IMR-90 (cell line): ENCODE data around the gene CDH12. TPM values are rescaled to one million over a fixed set of nuclear protein-coding genes. Genes with fewer than 3 reads are reported as not detected.

Experiments
- ATAC-seq: fragments of 200-7000 bp; cut with Tn5 transposase; 2 replicates; pipeline ENCODE4 v1.9.1; 2020; ENCODE audit warnings: low read depth, mild to moderate bottlenecking, moderate library complexity
- BruUV-seq: library from RNA; stranded (reverse); fragments of 400-500 nt; replicated peaks from 2 replicates; lab custom pipeline; 2021; lab: Mats Ljungman, UMichigan
- CTCF ChIA-PET: fragments of 300-600 bp; formaldehyde crosslinking; extraction: SDS; loops from one replicate; lab custom pipeline; 2021; ENCODE audit warnings: antibody characterized with exemption; lab: Yijun Ruan, JAX
- POLR2A ChIA-PET: fragments of 300-600 bp; sonication (Branson Sonifier 250); formaldehyde crosslinking; loops from one replicate; lab custom pipeline; 2022; ENCODE audit warnings: antibody characterized with exemption; ENCODE audit not compliant: unreplicated experiment; lab: Charles Lee
- DNase-seq: peaks from one replicate; pipeline ENCODE4 v3.0.0; 2013
- H2AFZ ChIP-seq: replicated peaks from 2 replicates; pipeline ENCODE3; 2013; ENCODE audit warnings: low read length, mild to moderate bottlenecking; ENCODE audit not compliant: poor library complexity
- H2AK5ac ChIP-seq: 2 replicates; pipeline ENCODE4 v1.6.1; 2013; ENCODE audit warnings: low read depth, low read length, inconsistent platforms
- H2AK9ac ChIP-seq: replicated peaks from 2 replicates; pipeline ENCODE3; 2013; ENCODE audit warnings: mild to moderate bottlenecking, low read depth, low read length, moderate library complexity; ENCODE audit not compliant: poor library complexity
- H2BK120ac ChIP-seq: 2 replicates; pipeline ENCODE4 v1.6.1; 2013; ENCODE audit warnings: low read depth, low read length, inconsistent platforms
- H2BK15ac ChIP-seq: 3 replicates; pipeline ENCODE4 v1.6.1; 2013; ENCODE audit warnings: low read depth, low read length, inconsistent platforms
- H2BK20ac ChIP-seq: 2 replicates; pipeline ENCODE4 v1.6.1; 2013; ENCODE audit warnings: low read depth, mild to moderate bottlenecking, inconsistent platforms, low read length, moderate library complexity
- H2BK5ac ChIP-seq: 2 replicates; pipeline ENCODE4 v1.6.1; 2013; ENCODE audit warnings: mild to moderate bottlenecking, low read depth, low read length, inconsistent platforms; ENCODE audit not compliant: poor library complexity, severe bottlenecking
- H3K14ac ChIP-seq: replicated peaks from 2 replicates; pipeline ENCODE4 v1.6.1; 2013; ENCODE audit warnings: low read depth, low read length, inconsistent platforms
- H3K18ac ChIP-seq: 2 replicates; pipeline ENCODE4 v1.6.1; 2013; ENCODE audit warnings: low read depth, low read length, control low read depth
- H3K23ac ChIP-seq: 2 replicates; pipeline ENCODE4 v1.6.1; 2013; ENCODE audit warnings: low read depth, low read length, inconsistent platforms
- H3K27ac ChIP-seq: 2 replicates; pipeline ENCODE4 v1.5.1; 2013; ENCODE audit warnings: mild to moderate bottlenecking, control low read depth, low read length; ENCODE audit not compliant: insufficient read depth
- H3K27me3 ChIP-seq: 2 replicates; pipeline ENCODE4 v1.6.1; 2013; ENCODE audit warnings: low read length; ENCODE audit not compliant: control insufficient read depth, insufficient read depth
- H3K36me3 ChIP-seq: 2 replicates; pipeline ENCODE4 v1.6.1; 2013; ENCODE audit warnings: low read length, mixed read lengths; ENCODE audit not compliant: control insufficient read depth, insufficient read depth
- H3K4ac ChIP-seq: 2 replicates; pipeline ENCODE4 v1.6.1; 2013; ENCODE audit warnings: low read depth, low read length, inconsistent platforms
- H3K4me1 ChIP-seq: 2 replicates; pipeline ENCODE4 v1.6.1; 2013; ENCODE audit warnings: low read length, mixed read lengths; ENCODE audit not compliant: control insufficient read depth, insufficient read depth
- H3K4me2 ChIP-seq: 2 replicates; pipeline ENCODE4 v1.6.1; 2013; ENCODE audit warnings: low read depth, mild to moderate bottlenecking, control low read depth, low read length, moderate library complexity
- H3K4me3 ChIP-seq: 2 replicates; pipeline ENCODE4 v1.5.1; 2013; ENCODE audit warnings: low read depth, mild to moderate bottlenecking, control low read depth, low read length, moderate library complexity; ENCODE audit not compliant: insufficient read depth
- H3K56ac ChIP-seq: 2 replicates; pipeline ENCODE4 v1.6.1; 2013; ENCODE audit warnings: low read length, inconsistent platforms; ENCODE audit not compliant: insufficient read depth; ENCODE audit errors: extremely low read depth
- H3K79me1 ChIP-seq, 2 experiments: 2 replicates each; pipeline ENCODE4 v1.6.1; 2013; ENCODE audit warnings: low read length in 2 of 2, inconsistent platforms in 1 of 2, low read depth in 1 of 2
- H3K9ac ChIP-seq: 2 replicates; pipeline ENCODE4 v1.6.1; 2013; ENCODE audit warnings: low read depth, low read length, control low read depth
- H3K9me1 ChIP-seq: 2 replicates; pipeline ENCODE4 v1.6.1; 2013; ENCODE audit warnings: low read length, inconsistent platforms; ENCODE audit not compliant: insufficient read depth
- H3K9me3 ChIP-seq: 2 replicates; pipeline ENCODE4 v1.6.1; 2013; ENCODE audit warnings: low read length; ENCODE audit not compliant: control insufficient read depth, insufficient read depth
- H4K20me1 ChIP-seq: 2 replicates; pipeline ENCODE4 v1.6.1; 2013; ENCODE audit warnings: low read length, inconsistent platforms; ENCODE audit not compliant: insufficient read depth
- H4K5ac ChIP-seq: 2 replicates; pipeline ENCODE4 v1.6.1; 2013; ENCODE audit warnings: mild to moderate bottlenecking, low read depth, low read length, control low read depth
- H4K8ac ChIP-seq, 2 experiments: 2 replicates each; pipeline ENCODE4 v1.6.1; 2013; ENCODE audit warnings: low read depth in 2 of 2, low read length in 2 of 2, control low read depth in 1 of 2, inconsistent platforms in 1 of 2
- H4K91ac ChIP-seq: 2 replicates; pipeline ENCODE4 v1.6.1; 2013; ENCODE audit warnings: low read depth, low read length, inconsistent platforms; ENCODE audit not compliant: insufficient read depth
- BHLHE40 ChIP-seq: fragments of 150-350 bp; IDR thresholded peaks from 2 replicates; pipeline ENCODE4 v1.6.1; 2016; ENCODE audit warnings: mild to moderate bottlenecking, low read depth, low read length
- CHD1 ChIP-seq: IDR thresholded peaks from 2 replicates; pipeline ENCODE4 v1.6.1; 2012; ENCODE audit warnings: low read depth, low read length, improper control_type of control experiment
- FOS ChIP-seq: fragments of 150-350 bp; IDR thresholded peaks from 2 replicates; pipeline ENCODE4 v1.6.1; 2016; ENCODE audit warnings: low read depth, low read length
- MAFK ChIP-seq: IDR thresholded peaks from 2 replicates; pipeline ENCODE4 v1.6.1; 2012; ENCODE audit warnings: low read depth, low read length, improper control_type of control experiment
- MAZ ChIP-seq: IDR thresholded peaks from 2 replicates; pipeline ENCODE4 v1.6.1; 2012; ENCODE audit warnings: low read depth, mild to moderate bottlenecking, low read length, improper control_type of control experiment, moderate library complexity, borderline replicate concordance
- RAD21 ChIP-seq: IDR thresholded peaks from 2 replicates; pipeline ENCODE4 v1.6.1; 2012; ENCODE audit warnings: low read length, improper control_type of control experiment
- RCOR1 ChIP-seq: IDR thresholded peaks from 2 replicates; pipeline ENCODE4 v1.6.1; 2012; ENCODE audit warnings: mild to moderate bottlenecking, low read length, improper control_type of control experiment; ENCODE audit not compliant: insufficient replicate concordance
- SMC3 ChIP-seq: fragments of 150-350 bp; IDR thresholded peaks from 2 replicates; pipeline ENCODE4 v1.6.1; 2016; ENCODE audit warnings: low read depth, mild to moderate bottlenecking, antibody characterized with exemption, low read length, moderate library complexity
- WGBS, 2 experiments: methylation state at CpG; one replicate each; pipeline versions ENCODE4 v1.1.5 to v1.1.7; 2013; ENCODE audit warnings: missing lambda C conversion rate in 2 of 2; ENCODE audit not compliant: insufficient read length in 1 of 2; ENCODE audit errors: extremely low coverage in 2 of 2; 5-methylcytosine and 5-hydroxymethylcytosine counted together
- dilution Hi-C: fragments of 300-500 bp; cut with HindIII; formaldehyde crosslinking; loops from one replicate; pipeline ENCODE4 v1.14.3; 2018; ENCODE audit warnings: low sequenced_read_pairs; ENCODE audit not compliant: unreplicated experiment
- in situ Hi-C: fragments of 300-500 bp; cut with MboI; formaldehyde crosslinking; loops from 3 replicates; pipeline ENCODE4 v1.14.3; 2019; ENCODE audit warnings: low sequenced_read_pairs, inconsistent platforms, mixed read lengths
- intact Hi-C: fragments of 100-400 bp; cut with micrococcal nuclease; formaldehyde crosslinking; loops from 2 replicates; pipeline ENCODE4 v1.10.0; 2022
- polyA plus RNA-seq, 3 experiments: library from polyadenylated mRNA; depleted of rRNA; stranded (reverse); fragments of >200 nt; gene quantifications; 2 replicates each; pipeline ENCODE4 v1.2.3, GENCODE V29; 2012; ENCODE audit warnings: low replicate concordance in 1 of 3
- total RNA-seq: library from RNA; depleted of rRNA; stranded (reverse); fragments of >200 nt; gene quantifications from 2 replicates; pipeline ENCODE4 v1.2.3, GENCODE V29; 2012
- TF ChIP-seq, protein P1 (sequence below): fragments of 150-350 bp; IDR thresholded peaks from 2 replicates; pipeline ENCODE4 v1.6.1; 2016; ENCODE audit warnings: low read depth, mild to moderate bottlenecking, low read length, moderate library complexity, borderline replicate concordance
- TF ChIP-seq, protein P2 (sequence below): fragments of 150-350 bp; IDR thresholded peaks from 2 replicates; pipeline ENCODE4 v1.6.1; 2017; ENCODE audit warnings: mild to moderate bottlenecking, antibody characterized with exemption, low read length, low read depth
- TF ChIP-seq, protein P3 (sequence below): conservative IDR thresholded peaks from 2 replicates; pipeline ENCODE4 v1.5.1; 2012; ENCODE audit warnings: mild to moderate bottlenecking, low read depth, low read length, improper control_type of control experiment

CDH12 gene
- total and polyA plus RNA-seq, 2 of the 4 experiments (the other 2 are of a cell fraction) = not detected

DNA sequence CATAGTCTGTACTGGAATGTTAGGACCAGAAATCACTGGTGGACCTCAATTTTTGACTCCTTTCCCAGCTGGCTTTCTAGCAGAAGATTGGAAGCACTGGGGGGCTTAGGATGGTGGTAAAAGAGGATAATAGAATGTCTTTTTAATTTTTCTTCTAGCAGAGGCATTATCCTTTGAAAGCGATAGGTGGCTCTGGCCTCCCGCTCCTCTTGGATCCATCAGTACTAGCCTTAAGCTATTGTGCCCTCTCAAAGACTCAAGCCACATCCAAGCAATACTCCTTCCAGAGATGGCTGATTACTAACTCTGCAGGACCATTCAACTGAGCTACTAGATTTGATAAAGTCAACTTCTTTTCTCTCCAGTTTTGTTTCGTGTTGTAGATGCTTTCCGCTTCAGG lies 610.6 kb downstream of the CDH12 start:
- H3K4me3 ChIP-seq = no peak overlapping the region
- H3K36me3 ChIP-seq = no peaks in the 10 kb centered on the region
- no peak overlapping the region for H2BK15ac ChIP-seq
- BruUV-seq = no TSS peak
- no peak overlapping the region for H4K91ac ChIP-seq
- dilution Hi-C loops = no loop called here
- H4K5ac ChIP-seq = no peak overlapping the region
- no peak for ATAC-seq
- no peak overlapping the region for H2BK120ac ChIP-seq
- no peaks in the 10 kb centered on the region for H3K9me3 ChIP-seq
- H2AFZ ChIP-seq = no peak overlapping the region
- H3K27ac ChIP-seq = no peak overlapping the region
- H3K9ac ChIP-seq = no peak overlapping the region
- no peak overlapping the region for H3K23ac ChIP-seq
- H2AK5ac ChIP-seq = no peak overlapping the region
- in situ Hi-C loops = no loop called here
- H3K27me3 ChIP-seq = no peaks in the 10 kb centered on the region
- H4K20me1 ChIP-seq = no peaks in the 10 kb centered on the region
- H3K79me1 ChIP-seq = no peaks in the 10 kb centered on the region
- ChIA-PET POLR2A (no interaction called here), CTCF (no interaction called here)
- no peak overlapping the region for H4K8ac ChIP-seq
- no peak overlapping the region for H3K4me2 ChIP-seq
- H3K9me1 ChIP-seq = no peaks in the 10 kb centered on the region
- no peak overlapping the region for H3K18ac ChIP-seq
- H3K4me1 ChIP-seq = no peaks in the 10 kb centered on the region
- TF ChIP-seq RCOR1 (no peak), MAZ (no peak), BHLHE40 (no peak), MAFK (no peak), FOS (no peak), SMC3 (no peak), RAD21 (no peak), CHD1 (no peak)
- TF ChIP-seq, protein P1, sequence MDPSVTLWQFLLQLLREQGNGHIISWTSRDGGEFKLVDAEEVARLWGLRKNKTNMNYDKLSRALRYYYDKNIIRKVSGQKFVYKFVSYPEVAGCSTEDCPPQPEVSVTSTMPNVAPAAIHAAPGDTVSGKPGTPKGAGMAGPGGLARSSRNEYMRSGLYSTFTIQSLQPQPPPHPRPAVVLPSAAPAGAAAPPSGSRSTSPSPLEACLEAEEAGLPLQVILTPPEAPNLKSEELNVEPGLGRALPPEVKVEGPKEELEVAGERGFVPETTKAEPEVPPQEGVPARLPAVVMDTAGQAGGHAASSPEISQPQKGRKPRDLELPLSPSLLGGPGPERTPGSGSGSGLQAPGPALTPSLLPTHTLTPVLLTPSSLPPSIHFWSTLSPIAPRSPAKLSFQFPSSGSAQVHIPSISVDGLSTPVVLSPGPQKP = no peak
- TF ChIP-seq, protein P2, sequence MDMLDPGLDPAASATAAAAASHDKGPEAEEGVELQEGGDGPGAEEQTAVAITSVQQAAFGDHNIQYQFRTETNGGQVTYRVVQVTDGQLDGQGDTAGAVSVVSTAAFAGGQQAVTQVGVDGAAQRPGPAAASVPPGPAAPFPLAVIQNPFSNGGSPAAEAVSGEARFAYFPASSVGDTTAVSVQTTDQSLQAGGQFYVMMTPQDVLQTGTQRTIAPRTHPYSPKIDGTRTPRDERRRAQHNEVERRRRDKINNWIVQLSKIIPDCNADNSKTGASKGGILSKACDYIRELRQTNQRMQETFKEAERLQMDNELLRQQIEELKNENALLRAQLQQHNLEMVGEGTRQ = no peak
- TF ChIP-seq, protein P3, sequence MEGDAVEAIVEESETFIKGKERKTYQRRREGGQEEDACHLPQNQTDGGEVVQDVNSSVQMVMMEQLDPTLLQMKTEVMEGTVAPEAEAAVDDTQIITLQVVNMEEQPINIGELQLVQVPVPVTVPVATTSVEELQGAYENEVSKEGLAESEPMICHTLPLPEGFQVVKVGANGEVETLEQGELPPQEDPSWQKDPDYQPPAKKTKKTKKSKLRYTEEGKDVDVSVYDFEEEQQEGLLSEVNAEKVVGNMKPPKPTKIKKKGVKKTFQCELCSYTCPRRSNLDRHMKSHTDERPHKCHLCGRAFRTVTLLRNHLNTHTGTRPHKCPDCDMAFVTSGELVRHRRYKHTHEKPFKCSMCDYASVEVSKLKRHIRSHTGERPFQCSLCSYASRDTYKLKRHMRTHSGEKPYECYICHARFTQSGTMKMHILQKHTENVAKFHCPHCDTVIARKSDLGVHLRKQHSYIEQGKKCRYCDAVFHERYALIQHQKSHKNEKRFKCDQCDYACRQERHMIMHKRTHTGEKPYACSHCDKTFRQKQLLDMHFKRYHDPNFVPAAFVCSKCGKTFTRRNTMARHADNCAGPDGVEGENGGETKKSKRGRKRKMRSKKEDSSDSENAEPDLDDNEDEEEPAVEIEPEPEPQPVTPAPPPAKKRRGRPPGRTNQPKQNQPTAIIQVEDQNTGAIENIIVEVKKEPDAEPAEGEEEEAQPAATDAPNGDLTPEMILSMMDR = no peak
- H3K14ac ChIP-seq = no peak overlapping the region
- H3K56ac ChIP-seq = no peak overlapping the region
- H2AK9ac ChIP-seq = no peak overlapping the region
- intact Hi-C loops = no loop called here
- H3K4ac ChIP-seq = no peak overlapping the region
- H2BK5ac ChIP-seq = no peak overlapping the region
- WGBS, 2 experiments = no CpG with 5 or more reads among the region's 4 CpGs
- H2BK20ac ChIP-seq = no peak overlapping the region
- DNase-seq = no peak
